A549 (cell line): Measurements from ENCODE around the gene SLC17A9. TPM values are rescaled to one million over a fixed set of nuclear protein-coding genes. Genes with fewer than 3 reads are reported as not detected.

Experiments used
- ATAC-seq, 2 experiments: fragments of 200-7000 bp in 1 of 2; fragments of >200 bp in 1 of 2; cut with Nextera tagmentation in 1 of 2; cut with Tn5 transposase in 1 of 2; 3 replicates each; pipeline versions ENCODE4 v1.8.0 to v1.9.1; 2018 to 2020; ENCODE audit warnings: mild to moderate bottlenecking in 1 of 2, moderate library complexity in 1 of 2
- CTCF ChIA-PET: fragments of 300-600 bp; sonication (Branson Sonifier 250); formaldehyde crosslinking; extraction: SDS; loops from one replicate; lab custom pipeline; 2021; ENCODE audit warnings: antibody characterized with exemption, inconsistent platforms; lab: Yijun Ruan, JAX
- POLR2A ChIA-PET: fragments of 350-600 bp; formaldehyde crosslinking; extraction: SDS; loops from one replicate; lab custom pipeline; 2021; ENCODE audit warnings: antibody characterized with exemption, inconsistent platforms; lab: Yijun Ruan, JAX
- DNase-seq, 2 experiments: peaks; one replicate each; pipeline versions ENCODE4 v3.0.0 to v3.0.0-alpha.2; 2011 to 2016; ENCODE audit warnings: low read depth in 1 of 2, low spot score in 1 of 2
- FAIRE-seq: peaks from 2 replicates; lab custom pipeline; 2011; peaks lifted over from hg19 to GRCh38; lab: Jason Lieb, UNC
- H3K27ac ChIP-seq, 2 experiments: fragments of >200 bp; sonication (Bioruptor Twin); formaldehyde crosslinking; 3 replicates each; pipeline ENCODE4 v1.5.1; 2016 to 2017
- H3K4me1 ChIP-seq: fragments of >200 bp; sonication (Bioruptor Twin); formaldehyde crosslinking; 3 replicates; pipeline ENCODE4 v1.6.1; 2016
- H3K4me2 ChIP-seq: fragments of >200 bp; sonication (Bioruptor Twin); formaldehyde crosslinking; 3 replicates; pipeline ENCODE4 v1.6.1; 2016
- H3K4me3 ChIP-seq: fragments of >200 bp; sonication (Bioruptor Twin); formaldehyde crosslinking; 3 replicates; pipeline ENCODE4 v1.5.1; 2016
- H3K9me3 ChIP-seq: fragments of >200 bp; sonication (Bioruptor Twin); formaldehyde crosslinking; 3 replicates; pipeline ENCODE4 v1.6.1; 2016
- CBX2 ChIP-seq: fragments of 200-600 bp; sonication (generic); IDR thresholded peaks from 2 replicates; pipeline ENCODE4 v1.6.1; 2016; ENCODE audit warnings: low read depth, mild to moderate bottlenecking, borderline replicate concordance
- CBX8 ChIP-seq: fragments of 200-600 bp; sonication (generic); IDR thresholded peaks from 2 replicates; pipeline ENCODE4 v1.6.1; 2016
- CHD2 ChIP-seq: fragments of 150-350 bp; IDR thresholded peaks from 2 replicates; pipeline ENCODE4 v1.6.1; 2014; ENCODE audit warnings: low read length; ENCODE audit not compliant: partially characterized antibody
- CHD4 ChIP-seq: fragments of 200-600 bp; sonication (generic); IDR thresholded peaks from 2 replicates; pipeline ENCODE4 v1.6.1; 2016; ENCODE audit warnings: antibody characterized with exemption, mild to moderate bottlenecking, borderline replicate concordance
- EHF ChIP-seq: fragments of 250-450 bp; sonication (Bioruptor Pico); IDR thresholded peaks from 2 replicates; pipeline ENCODE4 v1.5.0; 2020; ENCODE audit warnings: mild to moderate bottlenecking
- EHMT2 ChIP-seq: fragments of 200-600 bp; sonication (generic); IDR thresholded peaks from 2 replicates; pipeline ENCODE4 v1.6.1; 2016; ENCODE audit warnings: antibody characterized with exemption, low read depth, mild to moderate bottlenecking, moderate library complexity
- ELK1 ChIP-seq: fragments of 150-350 bp; IDR thresholded peaks from 2 replicates; pipeline ENCODE4 v1.6.1; 2014; ENCODE audit warnings: low read depth, mild to moderate bottlenecking, low read length
- EP300 ChIP-seq, 2 experiments: fragments of >200 bp; sonication (Bioruptor Twin); formaldehyde crosslinking; IDR thresholded peaks; 2 replicates in 1 of 2; 3 replicates in 1 of 2; pipeline ENCODE4 v1.6.1; 2016 to 2017
- ESRRA ChIP-seq: fragments of 150-350 bp; IDR thresholded peaks from 2 replicates; pipeline ENCODE4 v1.6.1; 2014; ENCODE audit warnings: mild to moderate bottlenecking, low read length, borderline replicate concordance
- GATA3 ChIP-seq: IDR thresholded peaks from 2 replicates; pipeline ENCODE4 v1.6.1; 2012; ENCODE audit warnings: borderline replicate concordance
- HDAC2 ChIP-seq: fragments of 200-600 bp; sonication (generic); IDR thresholded peaks from 2 replicates; pipeline ENCODE4 v1.6.1; 2016
- HES2 ChIP-seq: fragments of >200 bp; sonication (Bioruptor Twin); formaldehyde crosslinking; IDR thresholded peaks from 2 replicates; pipeline ENCODE4 v1.6.1; 2016
- HEYL ChIP-seq: fragments of 250-450 bp; sonication (Bioruptor Pico); IDR thresholded peaks from 2 replicates; pipeline ENCODE4 v1.8.0; 2021; ENCODE audit warnings: mild to moderate bottlenecking, moderate library complexity
- HOXB5 ChIP-seq: fragments of 250-450 bp; sonication (Bioruptor Pico); IDR thresholded peaks from 2 replicates; pipeline ENCODE4 v1.5.0; 2020; ENCODE audit warnings: mild to moderate bottlenecking, moderate library complexity
- JUNB ChIP-seq: fragments of >200 bp; sonication (Bioruptor Twin); formaldehyde crosslinking; IDR thresholded peaks from 2 replicates; pipeline ENCODE4 v1.6.1; 2016
- KDM1A ChIP-seq: fragments of 200-600 bp; sonication (generic); IDR thresholded peaks from 2 replicates; pipeline ENCODE4 v1.6.1; 2016; ENCODE audit warnings: low read depth, mild to moderate bottlenecking
- MAFK ChIP-seq: fragments of 450-650 bp; IDR thresholded peaks from 2 replicates; pipeline ENCODE4 v1.6.1; 2014; ENCODE audit not compliant: partially characterized antibody
- NFE2L2 ChIP-seq: fragments of 150-350 bp; conservative IDR thresholded peaks from 2 replicates; pipeline ENCODE4 v1.6.1; 2014; ENCODE audit warnings: low read length
- NPAS2 ChIP-seq: fragments of 250-450 bp; sonication (Bioruptor Pico); IDR thresholded peaks from 2 replicates; pipeline ENCODE4 v1.8.0; 2022; ENCODE audit warnings: mild to moderate bottlenecking, moderate library complexity, borderline replicate concordance
- NR3C1 ChIP-seq: fragments of >200 bp; sonication (Bioruptor Twin); formaldehyde crosslinking; IDR thresholded peaks from 3 replicates; pipeline ENCODE4 v1.6.1; 2017
- POLR2AphosphoS2 ChIP-seq: conservative IDR thresholded peaks from 2 replicates; pipeline ENCODE4 v1.6.1; 2012; ENCODE audit warnings: low read length, improper control_type of control experiment, inconsistent platforms
- RARB ChIP-seq: fragments of 250-450 bp; sonication (Bioruptor Pico); IDR thresholded peaks from 2 replicates; pipeline ENCODE4 v1.8.0; 2021; ENCODE audit warnings: mild to moderate bottlenecking, moderate library complexity
- RNF2 ChIP-seq: fragments of 200-600 bp; sonication (generic); IDR thresholded peaks from 2 replicates; pipeline ENCODE4 v1.6.1; 2016; ENCODE audit warnings: low read depth, mild to moderate bottlenecking, antibody characterized with exemption, moderate library complexity, borderline replicate concordance
- SREBF2 ChIP-seq: fragments of 450-650 bp; IDR thresholded peaks from 2 replicates; pipeline ENCODE4 v1.6.1; 2014; ENCODE audit warnings: mild to moderate bottlenecking, moderate library complexity
- TFCP2L1 ChIP-seq: fragments of 250-450 bp; sonication (Bioruptor Pico); IDR thresholded peaks from 2 replicates; pipeline ENCODE4 v1.5.0; 2021; ENCODE audit warnings: mild to moderate bottlenecking
- TP53 ChIP-seq: fragments of 250-450 bp; sonication (Bioruptor Pico); IDR thresholded peaks from 2 replicates; pipeline ENCODE4 v1.5.0; 2021; ENCODE audit warnings: mild to moderate bottlenecking, moderate library complexity
- ZC3H11A ChIP-seq: fragments of 450-650 bp; IDR thresholded peaks from 2 replicates; pipeline ENCODE4 v1.6.1; 2014; ENCODE audit warnings: antibody characterized with exemption, mild to moderate bottlenecking
- ZSCAN20 ChIP-seq: fragments of 250-450 bp; sonication (Bioruptor Pico); IDR thresholded peaks from 2 replicates; pipeline ENCODE4 v1.8.0; 2022; ENCODE audit warnings: mild to moderate bottlenecking, moderate library complexity
- WGBS: methylation state at CpG from one replicate; pipeline ENCODE4 v1.1.6; 2017; ENCODE audit errors: missing lambda C conversion rate; 5-methylcytosine and 5-hydroxymethylcytosine counted together
- polyA plus RNA-seq, 4 experiments: library from polyadenylated mRNA; depleted of rRNA in 3 of 4; stranded (reverse); fragments of >200 nt; fragmentation: RNase III in 1 of 4; extraction: RNeasy Plus Mini Kit Qiagen cat#74134 plus additional on column Dnase treatment in 1 of 4; gene quantifications; 2 replicates in 3 of 4; 3 replicates in 1 of 4; pipeline ENCODE4 v1.2.3, GENCODE V29; 2011 to 2017
- TF ChIP-seq, protein P1 (sequence below): IDR thresholded peaks from 2 replicates; pipeline ENCODE4 v1.6.1; 2012
- TF ChIP-seq, protein P2 (sequence below): IDR thresholded peaks from 2 replicates; pipeline ENCODE4 v1.6.1; 2012; ENCODE audit warnings: low read depth, borderline replicate concordance
- TF ChIP-seq, protein P3 (sequence below): IDR thresholded peaks from 2 replicates; pipeline ENCODE4 v1.6.1; 2012

The SLC17A9 gene
- polyA plus RNA-seq, 2 of the 4 experiments (the other 2 are of a cell fraction): 0.05 TPM; not detected in 1

DNA sequence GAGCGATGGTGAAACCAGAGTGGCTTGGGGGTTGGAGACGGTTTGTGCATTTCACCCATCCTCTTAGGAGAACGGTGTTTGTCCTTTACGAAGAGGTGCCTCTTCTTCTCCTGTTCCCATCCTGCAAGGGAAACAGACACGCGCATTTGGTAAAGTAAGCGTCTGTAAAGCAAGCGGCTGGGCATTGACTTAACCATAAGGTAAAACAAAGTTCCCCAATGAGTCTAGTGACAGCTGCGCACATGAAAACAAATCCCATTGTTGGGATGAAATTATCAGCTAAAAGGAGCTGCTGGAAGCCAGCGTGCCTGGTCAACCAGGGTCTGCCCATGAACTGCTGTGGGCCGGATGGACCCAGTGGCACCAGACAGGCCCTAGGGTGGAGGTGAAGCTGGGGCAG, 48.4 kb downstream of the SLC17A9 start:
- no peaks in the 10 kb centered on the region for H3K4me1 ChIP-seq
- no peak overlapping the region for H3K4me2 ChIP-seq
- H3K27ac ChIP-seq: no peak overlapping the region
- DNase-seq (no peak), FAIRE-seq (no peak), ATAC-seq (no peak)
- H3K4me3 ChIP-seq: no peak overlapping the region
- TF ChIP-seq MAFK (no peak), RNF2 (no peak), NR3C1 (no peak), EHF (CRISPR knock-in tag) (no peak), HES2 (no peak), CBX2 (no peak), ESRRA (no peak), CHD2 (no peak), KDM1A (no peak), NFE2L2 (no peak), SREBF2 (no peak), ZSCAN20 (CRISPR knock-in tag) (no peak), ELK1 (no peak), JUNB (no peak)
- WGBS: 41% methylated on average over 11 of the region's 11 CpGs
- POLR2A ChIA-PET: no interaction called here
- CTCF ChIA-PET: interaction anchor here (2.0 to 2.8 kb wide), 2 partner anchors 8 to 10 kb away, joined by 5 to 16 read pairs; no protein-coding TSS in a partner anchor
- H3K9me3 ChIP-seq: no peaks in the 10 kb centered on the region

GRCh38 chr20:63002511-63002910, 50.0 kb downstream of the SLC17A9 start:
- H3K4me2 ChIP-seq: no peak overlapping the region
- POLR2A ChIA-PET: no interaction called here
- peaks cover 11% of the 10 kb centered on the region; the same call in 1 of the 3 replicates for H3K4me1 ChIP-seq
- H3K27ac ChIP-seq: no peak overlapping the region
- CTCF ChIA-PET: interaction anchor here (0.7 kb wide), 1 partner anchor 102 kb away, joined by 3 read pairs; no protein-coding TSS in a partner anchor
- no peak for ATAC-seq
- no peak for DNase-seq
- 64% methylated on average over 11 of the region's 11 CpGs for WGBS
- FAIRE-seq: no peak
- no peak overlapping the region for H3K4me3 ChIP-seq
- no peaks in the 10 kb centered on the region for H3K9me3 ChIP-seq
- TF ChIP-seq CHD4: no peak
- TF ChIP-seq, protein P1, sequence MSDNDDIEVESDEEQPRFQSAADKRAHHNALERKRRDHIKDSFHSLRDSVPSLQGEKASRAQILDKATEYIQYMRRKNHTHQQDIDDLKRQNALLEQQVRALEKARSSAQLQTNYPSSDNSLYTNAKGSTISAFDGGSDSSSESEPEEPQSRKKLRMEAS: no peak
- no peak for TF ChIP-seq ZC3H11A
- TF ChIP-seq CHD2: no peak
- TF ChIP-seq HOXB5: no peak
- no peak for TF ChIP-seq NPAS2
- no peak for TF ChIP-seq EHMT2

- ATAC-seq: no peak
- FAIRE-seq: no peak
- H3K27ac ChIP-seq: no peak overlapping the region
- no peak overlapping the region for H3K4me3 ChIP-seq
- TF ChIP-seq EP300 (IDR thresholded peaks at IDR 0.05) (no peak), GATA3 (no peak), POLR2AphosphoS2 (no peak), TP53 (CRISPR knock-in tag) (no peak), HDAC2 (no peak), KDM1A (no peak), CBX8 (no peak), RARB (no peak), TFCP2L1 (CRISPR knock-in tag) (no peak), HEYL (CRISPR knock-in tag) (no peak)
- TF ChIP-seq, protein P2, sequence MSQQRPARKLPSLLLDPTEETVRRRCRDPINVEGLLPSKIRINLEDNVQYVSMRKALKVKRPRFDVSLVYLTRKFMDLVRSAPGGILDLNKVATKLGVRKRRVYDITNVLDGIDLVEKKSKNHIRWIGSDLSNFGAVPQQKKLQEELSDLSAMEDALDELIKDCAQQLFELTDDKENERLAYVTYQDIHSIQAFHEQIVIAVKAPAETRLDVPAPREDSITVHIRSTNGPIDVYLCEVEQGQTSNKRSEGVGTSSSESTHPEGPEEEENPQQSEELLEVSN: no peak
- TF ChIP-seq, protein P3, sequence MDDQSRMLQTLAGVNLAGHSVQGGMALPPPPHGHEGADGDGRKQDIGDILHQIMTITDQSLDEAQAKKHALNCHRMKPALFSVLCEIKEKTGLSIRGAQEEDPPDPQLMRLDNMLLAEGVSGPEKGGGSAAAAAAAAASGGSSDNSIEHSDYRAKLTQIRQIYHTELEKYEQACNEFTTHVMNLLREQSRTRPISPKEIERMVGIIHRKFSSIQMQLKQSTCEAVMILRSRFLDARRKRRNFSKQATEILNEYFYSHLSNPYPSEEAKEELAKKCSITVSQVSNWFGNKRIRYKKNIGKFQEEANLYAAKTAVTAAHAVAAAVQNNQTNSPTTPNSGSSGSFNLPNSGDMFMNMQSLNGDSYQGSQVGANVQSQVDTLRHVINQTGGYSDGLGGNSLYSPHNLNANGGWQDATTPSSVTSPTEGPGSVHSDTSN: no peak
- no peaks in the 10 kb centered on the region for H3K9me3 ChIP-seq
- no peak for DNase-seq
- WGBS: 28% methylated on average over 13 of the region's 13 CpGs
- no peak overlapping the region for H3K4me2 ChIP-seq
- ChIA-PET POLR2A (no interaction called here), CTCF (interaction anchor here (0.7 to 1.1 kb wide), 2 partner anchors 12 to 52 kb away, joined by 3 read pairs; no protein-coding TSS in a partner anchor)
- H3K4me1 ChIP-seq: peaks cover 11% of the 10 kb centered on the region; the same call in 1 of the 3 replicates
These were observed 51.0 kb downstream of the SLC17A9 start for GRCh38 chr20:63003546-63003945.
